GM18507 (cell line): ENCODE results near the gene CCDC28B.
A peak's percentile ranks its signal among the peaks of the same experiment; 100 is the strongest.

ENCODE experiments used
- DNase-seq: peaks from one replicate; pipeline ENCODE4 v3.0.0; 2011; ENCODE audit warnings: low read depth; ENCODE audit not compliant: insufficient read length; ENCODE audit errors: extremely low spot score
- FAIRE-seq: peaks from 2 replicates; lab custom pipeline; 2011; peaks lifted over from hg19 to GRCh38; lab: Jason Lieb, UNC

CCDC28B gene

DNA sequence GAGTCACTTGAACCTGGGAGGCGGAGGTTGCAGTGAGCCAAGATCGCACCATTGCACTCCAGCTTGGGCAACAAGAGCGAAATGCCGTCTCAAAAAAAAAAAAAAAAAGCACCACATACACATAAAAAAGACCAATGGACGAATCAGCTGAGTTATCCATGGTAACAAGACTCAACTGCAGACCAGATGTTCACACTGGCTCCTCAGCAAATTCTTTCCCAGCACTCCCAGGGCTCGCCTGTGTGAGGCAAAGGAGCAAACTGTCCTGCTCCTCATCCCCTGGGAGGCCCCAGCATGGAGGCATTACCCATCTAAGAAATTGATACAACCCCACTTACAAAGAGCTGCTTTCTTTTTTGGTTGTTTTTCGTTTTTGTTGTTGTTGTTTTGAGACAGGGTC lies 18.6 kb downstream of the CCDC28B start:
- DNase-seq (no peak), FAIRE-seq (no peak)

DNA sequence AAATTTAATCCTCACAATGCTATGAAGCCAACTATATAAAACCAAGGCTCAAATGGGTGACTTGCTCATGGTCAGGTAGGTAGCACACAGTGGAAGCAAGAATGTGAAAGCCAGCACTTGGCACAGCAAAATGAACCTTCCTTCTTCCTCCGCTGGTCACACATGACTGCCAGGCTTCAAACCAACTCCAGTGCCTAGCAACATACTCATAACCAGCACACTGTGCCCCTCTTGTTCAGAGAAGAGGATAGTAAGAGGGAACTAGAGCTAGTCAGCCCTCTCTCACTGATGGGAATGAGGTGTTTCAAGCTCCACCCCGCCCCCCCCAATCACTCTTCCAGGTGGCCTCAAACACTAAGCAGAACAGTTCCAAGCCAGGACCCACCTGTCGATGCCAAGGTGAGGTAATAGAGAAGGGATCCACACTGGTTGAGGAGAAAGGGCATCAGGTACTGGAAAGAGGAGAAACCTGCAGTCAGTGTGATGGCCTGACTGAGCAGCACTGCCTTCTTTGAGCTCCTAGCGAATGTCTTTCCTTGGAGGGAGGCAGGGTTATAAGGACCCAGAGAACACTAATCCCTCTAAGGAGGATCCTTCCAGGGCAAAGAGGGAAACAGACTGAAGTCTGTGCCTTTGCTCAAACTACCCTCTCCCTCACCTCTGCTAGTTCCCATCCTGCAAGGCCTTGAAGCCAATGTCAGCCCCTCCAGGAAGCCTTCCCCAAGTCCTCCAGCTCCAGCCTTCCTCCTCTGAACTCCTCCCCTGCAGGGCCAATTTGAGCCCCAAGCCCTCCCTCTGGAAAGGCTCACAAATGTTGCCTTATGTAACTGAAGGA lies 20.6 kb downstream of the CCDC28B start:
- DNase-seq (no peak), FAIRE-seq (no peak)

DNA sequence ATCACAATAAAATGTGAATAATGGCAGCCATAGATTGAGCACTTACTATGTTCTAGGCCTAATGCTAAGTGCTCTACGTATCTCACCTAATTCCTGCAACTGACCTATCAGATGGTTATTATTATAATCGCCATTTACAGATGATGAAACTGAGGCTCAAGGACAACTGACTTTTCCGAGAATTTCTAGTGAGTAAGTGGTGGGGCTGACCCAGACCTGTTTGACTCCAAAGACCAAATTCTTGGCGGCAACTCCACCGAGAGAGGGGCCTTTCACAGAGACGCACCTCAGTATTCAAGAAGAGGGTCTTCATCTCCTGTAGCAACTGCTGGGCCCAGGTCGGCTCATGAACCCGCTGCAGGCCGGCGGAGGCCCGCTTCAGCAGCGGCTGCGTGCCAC lies 21.2 kb downstream of the CCDC28B start:
- FAIRE-seq (no peak), DNase-seq (no peak)

DNA sequence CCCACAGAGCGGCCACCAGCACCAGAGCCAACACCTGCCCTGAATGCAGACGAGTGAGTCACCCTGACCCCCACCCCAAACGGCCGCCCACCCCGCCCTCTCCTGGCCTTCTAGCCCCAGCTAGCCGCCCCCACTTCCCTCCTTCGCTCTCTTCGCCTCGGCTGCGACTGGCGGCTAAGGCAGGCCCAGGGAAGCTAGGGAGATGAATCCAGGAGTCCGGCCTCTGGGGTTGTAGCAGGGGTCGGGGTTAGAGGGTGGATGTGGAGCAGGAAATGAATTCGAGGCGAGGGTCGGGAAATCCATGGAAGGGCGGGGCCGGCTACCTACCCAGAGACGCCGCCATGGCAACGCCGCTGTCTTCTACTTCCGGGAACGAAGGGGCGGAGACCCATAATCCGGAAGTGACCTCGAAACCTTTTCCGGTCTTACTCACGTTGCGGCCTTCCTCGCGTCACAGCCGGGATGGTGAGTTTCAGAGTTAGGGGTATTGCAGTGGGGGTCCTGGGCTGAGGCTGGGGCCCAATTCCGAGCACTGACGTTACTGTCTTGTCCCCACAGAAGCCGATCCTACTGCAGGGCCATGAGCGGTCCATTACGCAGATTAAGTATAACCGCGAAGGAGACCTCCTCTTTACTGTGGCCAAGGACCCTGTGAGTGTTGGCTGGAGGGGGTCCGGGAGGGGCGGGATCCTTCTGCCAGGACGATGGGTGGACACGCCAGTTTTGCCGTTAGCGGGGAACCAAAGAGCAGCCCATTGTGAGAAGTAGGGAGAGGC lies 21.8 kb downstream of the CCDC28B start, which contains the start of the genes EIF3I and TMEM234:
Gene EIF3I, plus strand, starts transcription at position 428 of the 776 bp plus-strand sequence. Its CDS starts 35 bp downstream, at position 463.
Gene TMEM234, minus strand, starts transcription at position 374 of the 776 bp plus-strand sequence. Its CDS starts 31 bp downstream, at position 343.
- FAIRE-seq = peak; percentile 90
- peak; percentile 92 for DNase-seq

DNA sequence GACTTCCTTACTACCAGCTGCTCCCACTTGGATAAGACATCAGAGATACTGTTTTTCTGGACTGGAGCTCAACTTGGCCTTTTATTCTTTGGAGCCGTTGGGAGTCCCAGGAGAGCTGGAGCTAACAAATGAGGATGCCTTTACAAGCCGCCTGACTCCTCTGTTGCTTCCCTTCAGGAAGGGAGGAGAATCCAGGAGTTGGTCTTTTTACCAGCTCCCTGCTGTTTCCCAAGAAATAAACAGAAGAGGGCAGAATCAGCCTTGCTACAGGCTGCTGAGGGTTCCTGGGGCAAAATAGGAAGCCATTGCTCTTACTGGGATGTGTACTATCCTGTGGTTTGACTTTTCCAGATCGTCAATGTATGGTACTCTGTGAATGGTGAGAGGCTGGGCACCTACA lies 23.3 kb downstream of the CCDC28B start:
- DNase-seq = no peak
- no peak for FAIRE-seq

DNA sequence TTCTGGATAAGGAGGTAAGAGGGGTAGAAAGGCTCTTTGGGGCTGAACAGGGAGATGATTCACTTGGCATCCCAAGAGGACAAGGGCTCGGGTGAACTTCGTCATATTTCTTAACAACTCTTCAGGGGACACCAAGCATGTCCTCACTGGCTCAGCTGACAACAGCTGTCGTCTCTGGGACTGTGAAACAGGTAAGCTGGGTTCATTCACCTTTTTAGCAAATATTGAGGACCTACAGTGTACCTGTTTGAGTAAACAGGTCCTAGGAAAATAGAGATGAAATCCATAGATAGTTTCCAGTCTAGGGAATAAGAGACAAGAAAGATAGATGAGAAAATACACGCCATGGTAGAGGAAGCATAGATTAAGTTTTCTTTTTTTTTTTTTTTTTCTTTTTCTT lies 23.9 kb downstream of the CCDC28B start:
- FAIRE-seq (no peak), DNase-seq (no peak)

DNA sequence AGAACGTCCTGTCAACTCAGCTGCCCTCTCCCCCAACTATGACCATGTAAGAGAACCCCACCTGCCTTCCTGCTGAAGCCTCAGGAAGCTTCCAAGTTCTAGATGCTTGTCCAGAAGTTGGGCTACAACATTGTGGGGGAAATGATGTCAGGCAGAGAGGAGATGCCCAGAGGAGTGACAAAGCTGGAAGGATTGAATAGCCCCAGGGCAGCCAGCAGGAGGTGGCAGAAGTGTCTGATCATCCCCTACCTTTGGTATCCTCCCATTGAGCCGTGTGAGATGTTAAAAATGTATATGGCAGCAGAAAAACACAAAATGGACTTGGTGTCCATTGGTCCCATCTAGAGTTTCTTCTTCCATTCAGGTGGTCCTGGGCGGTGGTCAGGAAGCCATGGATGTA lies 28.4 kb downstream of the CCDC28B start:
- DNase-seq (no peak), FAIRE-seq (no peak)

DNA sequence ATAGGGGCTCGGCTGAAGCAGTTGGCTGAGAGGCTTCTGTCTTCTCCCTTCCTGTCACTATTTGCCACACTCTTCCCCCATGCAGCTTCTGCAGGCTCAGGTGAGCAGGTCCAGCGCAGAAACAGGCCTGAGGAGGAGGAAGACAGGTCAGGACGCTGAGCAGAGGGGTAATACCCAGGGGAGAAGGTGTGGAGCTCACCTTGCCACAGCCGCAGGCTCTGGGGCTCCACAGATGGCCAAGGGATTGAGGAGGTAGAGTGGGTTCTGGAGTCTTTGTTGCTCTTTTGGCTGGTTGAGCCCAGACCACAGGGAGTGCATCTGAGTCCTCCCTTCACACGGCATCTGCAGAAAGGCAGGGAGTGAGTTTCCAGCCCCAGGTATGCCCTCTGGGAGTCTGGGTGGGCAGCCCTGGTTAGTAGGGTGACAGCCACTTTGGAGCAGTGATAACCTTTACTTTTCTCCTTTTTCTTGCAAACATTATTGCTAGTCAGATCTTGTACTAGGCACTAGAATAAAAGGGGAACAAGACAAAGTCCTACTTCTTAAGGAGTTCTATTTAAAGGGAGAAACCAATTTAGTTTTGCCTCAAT lies 31.5 kb downstream of the CCDC28B start:
- FAIRE-seq = no peak

DNA sequence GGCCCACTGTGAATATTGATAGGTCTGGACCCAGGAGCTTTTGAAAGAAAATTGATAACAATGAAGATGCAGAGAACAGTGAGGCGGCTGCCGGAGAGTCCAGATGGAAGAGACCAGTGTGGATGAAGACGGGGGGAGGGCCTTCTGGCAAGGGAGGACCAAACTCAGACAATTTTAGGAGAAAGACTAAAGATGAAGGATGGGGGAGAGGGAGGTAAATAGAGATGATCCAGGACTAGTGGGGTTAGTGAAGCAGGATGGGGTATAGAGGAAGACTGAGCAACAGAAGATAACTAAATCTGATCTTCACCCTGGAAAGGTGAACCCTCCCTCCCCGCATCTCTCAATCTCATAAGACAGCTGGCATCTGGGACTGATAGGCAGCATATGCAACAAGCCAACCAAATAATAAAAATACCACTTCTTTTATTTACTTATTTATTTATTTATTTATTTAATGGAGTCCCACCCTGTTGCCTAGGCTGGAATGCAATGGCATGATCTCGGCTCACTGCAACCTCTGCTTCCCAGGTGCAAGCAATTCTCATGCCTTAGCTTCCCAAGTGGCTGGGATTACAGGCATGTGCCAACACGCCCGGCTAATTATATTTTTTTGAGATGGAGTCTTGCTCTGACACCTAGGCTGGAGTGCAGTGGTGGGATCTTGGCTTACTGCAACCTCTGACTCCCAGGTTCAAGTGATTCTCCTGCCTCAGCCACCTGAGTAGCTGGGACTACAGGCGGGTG lies 32.3 kb downstream of the CCDC28B start:
- FAIRE-seq (no peak), DNase-seq (no peak)

More for the DNA sequence above, 31.5 kb downstream of the CCDC28B start:
- DNase-seq = no peak

DNA sequence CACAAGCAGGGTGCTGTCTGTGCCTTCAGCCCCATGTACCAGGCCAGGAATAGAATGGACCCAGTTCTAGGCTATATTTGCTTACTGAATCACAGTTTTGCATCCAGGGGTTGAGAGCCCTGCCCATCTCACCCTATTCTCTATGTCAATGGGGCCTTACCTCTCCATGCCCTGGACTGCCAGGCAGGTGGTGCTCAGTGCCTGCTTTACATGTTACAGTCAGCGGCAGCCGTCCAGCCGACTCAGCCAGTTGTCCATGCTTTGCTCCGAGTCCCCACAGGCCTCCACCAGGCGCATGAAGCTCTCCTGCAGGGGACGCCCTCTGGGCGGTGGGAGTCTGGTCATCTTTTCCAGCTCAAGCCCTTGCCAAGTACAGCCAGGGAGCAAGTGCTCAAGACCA lies 34.4 kb downstream of the CCDC28B start:
- FAIRE-seq (no peak), DNase-seq (no peak)

DNA sequence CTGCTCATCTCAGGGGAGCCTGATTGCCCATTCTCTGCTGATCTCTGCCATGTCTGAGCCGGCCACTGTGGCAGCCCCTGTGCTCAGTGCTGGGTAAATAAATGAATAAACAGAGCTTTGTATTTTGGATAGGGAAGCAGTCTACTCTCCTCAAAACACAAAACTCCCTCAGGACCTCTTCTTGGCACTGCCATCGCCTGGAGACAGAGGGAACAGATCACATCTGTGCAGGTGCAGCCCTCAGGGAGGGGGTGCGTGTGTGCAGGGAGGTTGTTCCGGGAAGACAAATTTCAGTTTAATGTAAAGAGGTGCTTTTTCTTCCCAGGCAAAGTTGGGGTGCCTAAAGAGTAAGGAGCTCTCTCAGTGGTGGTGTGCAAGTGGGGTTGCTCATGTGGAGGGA lies 38.9 kb downstream of the CCDC28B start:
- FAIRE-seq (no peak), DNase-seq (no peak)

DNA sequence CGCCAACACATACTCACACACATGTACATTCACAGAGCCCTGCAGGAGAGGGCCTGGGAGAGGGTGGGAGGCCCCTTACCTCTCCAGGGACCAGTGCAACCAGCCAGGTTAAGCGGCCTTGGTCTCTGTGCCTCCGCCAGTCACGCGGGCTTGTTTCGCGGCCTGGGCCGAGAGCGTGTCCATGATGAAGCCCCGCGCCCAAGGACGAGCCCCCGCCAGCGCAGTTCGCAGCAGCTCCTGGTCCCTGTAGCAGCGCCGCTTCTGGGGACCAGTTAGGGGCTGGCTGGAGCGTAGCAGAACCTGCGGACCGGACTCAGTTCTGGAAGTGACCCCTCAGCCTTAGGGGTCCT lies 39.4 kb downstream of the CCDC28B start:
- FAIRE-seq (no peak), DNase-seq (no peak)

DNA sequence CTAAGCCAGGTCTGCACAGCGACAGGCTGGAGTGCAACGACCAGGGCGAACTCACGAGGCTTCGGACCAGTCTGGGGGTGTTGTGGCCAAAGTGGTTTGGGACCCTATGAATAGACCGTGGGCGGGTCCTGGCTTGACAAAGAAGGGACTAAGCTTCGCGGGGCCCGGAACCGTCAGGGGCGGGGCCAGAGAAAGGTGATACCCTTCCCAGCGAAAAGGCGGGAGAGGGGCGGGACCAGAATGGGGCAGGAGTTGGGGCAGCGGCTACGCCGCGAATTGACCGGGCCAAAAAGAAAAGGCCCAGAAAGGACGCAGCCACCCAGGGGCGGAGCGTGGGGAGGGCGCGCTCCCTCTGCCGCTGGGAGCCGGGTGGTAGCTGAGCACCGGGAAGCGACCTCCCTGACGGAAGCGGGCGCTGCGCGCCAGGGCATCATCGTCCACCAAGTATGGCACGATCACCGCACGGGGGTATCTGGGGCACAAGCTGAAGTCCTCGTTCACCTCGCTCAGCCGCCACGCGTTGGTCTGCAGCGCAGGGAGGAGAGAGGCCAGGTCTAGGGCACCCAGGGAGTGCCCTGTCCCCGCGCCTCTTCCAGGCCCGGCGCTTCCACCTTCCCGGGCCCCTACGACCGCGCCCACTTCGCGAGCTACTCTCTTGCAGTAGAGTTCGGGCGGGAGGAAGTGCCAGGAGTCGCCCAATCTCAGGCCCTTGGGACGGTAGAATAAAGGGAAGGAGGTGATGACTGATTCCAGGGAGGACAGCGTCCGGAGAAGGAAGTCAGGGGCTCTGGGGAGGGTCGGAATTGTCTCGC lies 40.0 kb downstream of the CCDC28B start:
- FAIRE-seq (peak; percentile 88), DNase-seq (no peak)

DNA sequence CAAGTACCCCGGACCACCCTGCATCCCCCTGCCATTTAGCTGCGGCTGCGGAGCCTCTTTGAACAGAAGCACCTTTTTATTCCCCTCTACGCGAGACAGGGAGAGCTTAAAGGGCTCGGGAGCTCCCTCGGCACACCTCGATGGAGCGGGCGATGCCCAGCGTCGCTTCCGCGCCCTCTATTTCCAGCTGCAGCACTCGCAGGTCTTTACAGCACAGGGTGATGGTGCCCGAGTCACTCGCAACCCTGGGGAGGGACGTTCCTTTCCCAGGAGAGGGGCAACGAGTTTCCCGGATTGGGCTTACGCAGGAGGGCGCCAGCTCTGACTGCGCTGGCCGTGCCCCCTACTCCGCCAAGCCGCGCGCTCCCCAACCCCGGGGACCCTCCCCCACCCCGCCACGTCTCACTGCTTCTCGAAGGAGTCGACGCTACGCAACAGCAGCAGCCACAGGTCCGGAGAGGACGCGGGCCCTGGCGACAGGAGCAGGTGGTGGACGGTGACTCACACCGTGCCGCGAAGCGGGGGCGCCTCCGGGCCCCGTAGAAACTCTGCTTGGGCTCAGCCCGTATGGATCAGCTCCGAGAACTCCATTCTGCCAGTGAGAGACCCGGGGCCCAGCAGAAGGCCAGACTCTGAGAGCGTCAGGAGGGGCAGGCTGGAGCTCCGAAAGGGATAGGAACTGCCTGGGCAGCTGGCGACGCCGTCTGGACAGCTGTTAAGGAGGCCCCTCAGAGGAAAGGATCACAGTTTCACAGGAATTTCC lies 40.8 kb downstream of the CCDC28B start:
- DNase-seq (no peak), FAIRE-seq (peak; percentile 63)

DNA sequence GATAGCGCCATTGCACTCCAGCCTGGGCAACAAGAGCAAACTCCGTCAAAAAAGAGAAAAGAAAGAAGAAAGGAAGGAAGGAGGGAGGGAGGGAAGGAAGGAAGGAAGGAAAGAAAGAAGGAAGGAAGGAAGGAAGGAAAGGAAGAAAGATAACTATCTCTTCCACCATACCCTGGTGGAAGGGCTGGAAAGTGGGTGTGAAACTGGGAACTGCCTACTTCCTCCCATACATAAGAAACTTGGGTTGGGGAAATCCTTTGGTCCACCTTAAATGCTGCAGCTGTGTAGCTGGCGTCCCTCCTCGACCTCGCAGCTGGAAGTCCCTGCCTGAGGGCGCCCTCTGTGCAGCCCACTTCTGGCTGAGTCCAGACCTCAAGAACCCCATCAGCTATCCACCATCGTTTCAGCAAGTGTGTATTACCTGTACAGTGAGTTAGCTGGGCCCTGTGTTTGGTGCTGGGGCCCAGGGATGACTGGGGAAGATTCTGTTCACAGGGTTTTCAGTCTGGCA lies 42.0 kb downstream of the CCDC28B start:
- DNase-seq = no peak

DNA sequence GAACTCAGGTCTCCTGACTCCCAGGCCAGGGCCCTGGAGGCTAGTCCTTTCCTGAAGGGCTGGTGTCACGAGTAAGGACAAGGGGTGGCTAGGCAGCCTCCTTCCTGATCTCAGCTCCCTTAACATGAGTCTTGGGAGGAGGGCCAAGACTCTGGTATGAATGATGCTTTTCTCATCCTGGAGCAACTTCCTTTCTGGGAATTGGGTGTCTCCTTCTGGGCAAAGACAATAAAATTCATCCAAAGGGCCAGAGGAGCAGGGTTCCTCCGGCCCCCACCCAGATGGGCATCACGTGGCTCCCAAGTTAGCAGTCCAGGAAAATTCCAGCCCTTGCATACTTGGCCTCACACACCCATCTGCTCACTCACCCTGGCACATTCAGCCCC lies 46.5 kb downstream of the CCDC28B start, which contains the start of gene FAM167B:
Gene FAM167B, plus strand, starts transcription at position 335 of the 386 bp plus-strand sequence. CDS start 200 bp downstream, outside the sequence.
- FAIRE-seq (no peak), DNase-seq (no peak)

More for the DNA sequence above, 42.0 kb downstream of the CCDC28B start:
- peak; percentile 69 for FAIRE-seq

DNA sequence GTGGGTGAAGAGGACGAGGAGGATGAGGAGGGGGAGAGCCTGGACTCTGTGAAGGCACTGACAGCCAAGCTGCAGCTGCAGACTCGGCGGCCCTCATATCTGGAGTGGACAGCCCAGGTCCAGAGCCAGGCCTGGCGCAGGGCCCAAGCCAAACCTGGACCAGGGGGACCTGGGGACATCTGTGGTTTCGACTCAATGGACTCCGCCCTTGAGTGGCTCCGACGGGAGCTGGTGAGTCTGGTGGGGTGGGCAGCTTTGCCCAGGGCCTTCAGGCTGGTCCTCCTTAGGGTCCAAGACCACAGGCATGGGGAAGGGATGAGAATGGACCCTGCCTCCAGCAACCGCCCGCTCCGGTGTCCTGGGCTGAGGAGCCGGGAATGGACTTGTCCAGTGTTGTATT lies 47.1 kb downstream of the CCDC28B start:
- FAIRE-seq = no peak

More for the DNA sequence above, 47.1 kb downstream of the CCDC28B start:
- no peak for DNase-seq
